Measurements from ENCODE around the gene TMC8.
A peak's percentile ranks its signal among the peaks of the same experiment; 100 is the strongest.

Gene TMC8

GRCh38 chr17:78183916-78184315 is 53.3 kb downstream of the TMC8 start:
- peak overlapping the region; percentile 92 for H3K4me2 ChIP-seq (ENCODE audit: insufficient read depth, low read length)
- H3K4me3 ChIP-seq (ENCODE audit: low read depth in 1 of 2, low read length in 2 of 2), result peak overlapping the region in 1 of 2 experiments; percentile 48; a peak in 1 of 4 replicates
- H3K9me3 ChIP-seq (ENCODE audit: insufficient read depth, low read length, severe bottlenecking), result no peaks in the 10 kb centered on the region
- H3K4me1 ChIP-seq (ENCODE audit: insufficient read depth, low read length), result peaks cover 63% of the 10 kb centered on the region
- no peak for DNase-seq
- no peak for TF ChIP-seq EZH2 (IDR thresholded peaks at IDR 0.05; ENCODE audit: borderline replicate concordance, low read depth, low read length, severe bottlenecking)
- TF ChIP-seq CTCF (IDR thresholded peaks at IDR 0.05; ENCODE audit: borderline replicate concordance, extremely low read depth, low read length, poor library complexity, severe bottlenecking), result no peak
- 0 out of 2 replicates have a peak overlapping the region, but pooled peaks have one; percentile 37 for H3K27ac ChIP-seq (ENCODE audit: low read length)
- peaks cover 30% of the 10 kb centered on the region for H4K20me1 ChIP-seq (ENCODE audit: insufficient read depth, low read length)
- peaks cover 68% of the 10 kb centered on the region for H3K36me3 ChIP-seq (ENCODE audit: insufficient read depth, low read length)
- H3K9ac ChIP-seq (ENCODE audit: low read depth, low read length), result peak overlapping the region; percentile 75
- no peaks in the 10 kb centered on the region for H3K27me3 ChIP-seq (ENCODE audit: insufficient read depth, low read length, poor library complexity)
- no peak for ATAC-seq (ENCODE audit: insufficient read depth, low read depth)
- H3K79me2 ChIP-seq (ENCODE audit: insufficient read depth, low read length), result peaks cover 69% of the 10 kb centered on the region
- H2AFZ ChIP-seq (ENCODE audit: low read depth, low read length), result no peak overlapping the region

GRCh38 chr17:78184351-78184750 is 53.8 kb downstream of the TMC8 start:
- Histone ChIP-seq H3K4me2 (ENCODE audit: insufficient read depth, low read length) (peak overlapping the region; percentile 92), H3K9me3 (ENCODE audit: insufficient read depth, low read length, severe bottlenecking) (no peaks in the 10 kb centered on the region), H4K20me1 (ENCODE audit: insufficient read depth, low read length) (peaks cover 26% of the 10 kb centered on the region), H3K36me3 (ENCODE audit: insufficient read depth, low read length) (peaks cover 64% of the 10 kb centered on the region), H3K79me2 (ENCODE audit: insufficient read depth, low read length) (peaks cover 74% of the 10 kb centered on the region), H2AFZ (ENCODE audit: low read depth, low read length) (no peak overlapping the region), H3K4me3 (ENCODE audit: low read depth in 1 of 2, low read length in 2 of 2) (peak overlapping the region in 1 of 2 experiments; percentile 48; a peak in 1 of 4 replicates), H3K4me1 (ENCODE audit: insufficient read depth, low read length) (peaks cover 68% of the 10 kb centered on the region), H3K27me3 (ENCODE audit: insufficient read depth, low read length, poor library complexity) (no peaks in the 10 kb centered on the region), H3K27ac (ENCODE audit: low read length) (peak overlapping the region; percentile 37; the same call in 1 of the 2 replicates), H3K9ac (ENCODE audit: low read depth, low read length) (peak overlapping the region; percentile 75)
- DNase-seq (no peak), ATAC-seq (ENCODE audit: insufficient read depth, low read depth) (no peak)
- TF ChIP-seq CTCF (IDR thresholded peaks at IDR 0.05; ENCODE audit: borderline replicate concordance, extremely low read depth, low read length, poor library complexity, severe bottlenecking) (no peak), EZH2 (IDR thresholded peaks at IDR 0.05; ENCODE audit: borderline replicate concordance, low read depth, low read length, severe bottlenecking) (no peak)

DNA sequence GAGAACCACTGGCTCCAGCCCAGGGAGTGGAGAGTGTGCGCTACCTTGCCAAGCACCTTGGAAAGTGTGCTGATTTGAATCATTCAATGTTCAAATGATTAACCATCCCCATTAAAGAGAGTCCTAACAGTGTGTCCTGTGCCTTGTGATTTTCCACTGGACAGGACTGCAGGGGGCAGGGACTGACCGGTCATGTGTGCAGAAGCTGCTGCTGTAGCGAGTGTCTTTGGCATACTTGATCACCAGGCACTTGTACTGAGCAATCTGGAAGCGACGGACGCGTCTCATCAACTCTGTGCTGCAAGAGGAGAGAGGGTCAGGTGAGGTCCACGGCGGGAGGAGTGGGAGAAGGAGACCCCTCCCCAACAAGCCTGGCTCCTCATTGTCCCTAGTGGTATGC is 54.3 kb downstream of the TMC8 start:
- peak overlapping the region; percentile 92 for H3K4me2 ChIP-seq (ENCODE audit: insufficient read depth, low read length)
- peak overlapping the region; percentile 61 for H3K27ac ChIP-seq (ENCODE audit: low read length)
- H3K9ac ChIP-seq (ENCODE audit: low read depth, low read length), result peak overlapping the region; percentile 75
- peak overlapping the region in 1 of 2 experiments; percentile 48; a peak in 2 of 4 replicates for H3K4me3 ChIP-seq (ENCODE audit: low read depth in 1 of 2, low read length in 2 of 2)
- no peak for DNase-seq
- H3K27me3 ChIP-seq (ENCODE audit: insufficient read depth, low read length, poor library complexity), result no peaks in the 10 kb centered on the region
- peaks cover 76% of the 10 kb centered on the region for H3K79me2 ChIP-seq (ENCODE audit: insufficient read depth, low read length)
- H3K36me3 ChIP-seq (ENCODE audit: insufficient read depth, low read length), result peaks cover 59% of the 10 kb centered on the region
- no peak for ATAC-seq (ENCODE audit: insufficient read depth, low read depth)
- no peak overlapping the region for H2AFZ ChIP-seq (ENCODE audit: low read depth, low read length)
- H3K9me3 ChIP-seq (ENCODE audit: insufficient read depth, low read length, severe bottlenecking), result no peaks in the 10 kb centered on the region
- H3K4me1 ChIP-seq (ENCODE audit: insufficient read depth, low read length), result peaks cover 72% of the 10 kb centered on the region
- peaks cover 26% of the 10 kb centered on the region for H4K20me1 ChIP-seq (ENCODE audit: insufficient read depth, low read length)
- TF ChIP-seq EZH2 (IDR thresholded peaks at IDR 0.05; ENCODE audit: borderline replicate concordance, low read depth, low read length, severe bottlenecking), result no peak
- TF ChIP-seq CTCF (IDR thresholded peaks at IDR 0.05; ENCODE audit: borderline replicate concordance, extremely low read depth, low read length, poor library complexity, severe bottlenecking), result no peak

Measured in DND-41 (cell line).